Right hindlimb (tissue), 1 donor: ENCODE measurements around the gene PRELID3B.

Experiments
- DNase-seq: peaks from one replicate; pipeline ENCODE4 v3.0.0-alpha.2; 2018

The PRELID3B gene

DNA sequence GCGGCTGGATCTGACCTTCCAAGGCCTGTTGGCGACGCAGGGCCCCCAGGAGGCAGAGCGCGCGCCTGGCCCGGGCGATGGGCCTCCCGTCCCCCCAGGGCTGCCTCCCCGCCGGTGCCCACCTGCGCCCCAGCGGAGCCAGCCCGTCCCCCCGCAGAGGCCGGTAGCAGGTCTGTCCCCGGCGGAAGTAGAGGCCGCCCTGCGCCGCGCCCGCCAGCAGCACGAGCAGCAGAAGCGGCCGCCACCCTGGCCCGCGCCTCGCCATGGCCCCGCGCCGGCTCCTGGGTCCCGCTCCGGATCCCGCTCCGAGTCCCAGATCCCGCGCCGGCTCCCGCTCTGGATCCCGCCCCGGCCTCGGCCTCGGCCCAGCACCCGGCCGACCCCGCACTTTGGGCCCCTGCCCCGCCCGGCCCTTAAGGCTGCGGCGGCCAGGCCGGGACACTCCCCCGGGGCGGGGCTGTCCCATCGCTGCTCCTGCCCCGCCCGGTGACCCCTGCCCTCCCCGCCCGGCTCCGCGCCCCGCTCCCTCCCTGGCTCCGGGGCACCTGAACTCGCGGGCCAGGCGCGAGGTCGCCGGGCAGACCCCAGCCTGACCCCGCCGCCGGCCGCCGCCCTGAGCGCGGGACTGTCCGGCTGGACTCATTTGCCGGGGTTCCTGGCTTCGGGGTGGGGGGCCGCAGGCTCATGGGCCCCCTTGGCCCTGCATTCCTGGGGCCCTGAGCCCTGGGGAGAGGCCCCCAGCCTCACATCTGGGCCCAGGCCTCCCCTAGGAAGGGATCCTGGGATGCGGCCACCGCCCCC, 35.5 kb downstream of the PRELID3B start, which contains the start of gene CTSZ:
TSS of gene CTSZ (minus strand) at position 391 of the 801 bp plus-strand sequence. CDS start at position 265, 126 bp downstream.
- peak; percentile 68 for DNase-seq

DNA sequence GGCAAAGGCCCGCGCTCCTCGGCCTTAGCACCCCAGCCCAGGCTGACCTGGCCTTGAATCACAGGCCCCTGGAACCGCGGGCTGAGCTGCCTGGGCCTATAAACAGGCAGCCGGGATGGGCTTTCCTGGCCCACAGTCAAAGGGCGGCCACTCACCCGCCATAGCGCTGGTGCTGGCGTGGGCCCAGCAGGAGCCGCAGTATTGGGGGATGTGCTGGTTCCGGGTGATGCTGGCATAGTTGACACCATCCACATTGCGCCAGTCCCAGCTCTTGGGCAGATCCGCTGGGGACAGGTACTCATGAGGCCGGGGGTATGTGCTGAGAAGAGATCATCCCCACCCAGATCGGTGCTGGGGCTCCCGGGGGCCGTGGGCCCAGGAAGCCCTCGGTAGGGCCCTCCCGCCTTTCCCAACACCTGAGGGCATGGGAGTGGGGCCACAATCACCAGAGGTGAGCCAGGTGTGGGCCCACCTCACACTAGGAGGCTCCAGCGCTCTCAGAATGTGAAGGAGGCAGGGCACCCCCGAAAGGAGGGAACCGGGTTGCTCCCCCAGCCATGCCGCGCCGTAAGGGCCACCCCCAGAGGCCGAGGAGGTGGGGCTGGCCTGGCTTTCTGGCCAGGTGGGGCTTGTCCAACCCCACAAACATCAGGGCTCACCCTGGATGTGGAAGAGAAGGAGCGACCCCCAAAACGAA, 36.3 kb downstream of the PRELID3B start:
- no peak for DNase-seq

DNA sequence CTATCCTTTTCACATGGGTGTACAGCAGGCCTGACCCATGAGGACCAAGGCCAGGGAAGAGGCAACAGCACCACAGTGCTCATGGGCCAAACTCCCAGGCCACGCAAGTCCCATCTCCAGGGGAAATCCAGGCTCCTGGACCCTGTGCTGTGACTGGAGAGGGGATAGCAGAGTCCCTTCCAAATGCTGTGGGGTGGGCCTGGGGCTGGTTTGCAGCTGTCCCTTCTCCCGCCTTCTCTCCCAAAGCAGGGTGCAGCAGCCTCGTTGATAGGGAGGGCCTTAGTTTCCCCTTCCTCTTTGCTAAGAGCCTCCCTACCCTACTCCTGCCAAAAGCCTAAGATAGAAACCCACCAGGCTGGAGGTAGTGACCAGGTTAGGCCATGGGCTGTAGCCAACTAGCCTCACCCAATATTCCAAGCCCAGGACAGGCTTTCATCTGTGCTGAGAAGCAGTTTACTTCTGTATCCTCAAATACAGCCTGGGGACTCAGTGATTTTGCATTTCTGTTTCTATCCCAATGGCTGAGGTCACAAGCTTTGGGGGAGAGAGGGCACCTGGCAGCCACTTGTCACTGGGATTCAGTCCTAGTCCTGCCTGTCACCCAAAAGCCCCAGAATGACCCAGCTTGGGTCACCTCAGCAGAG, 36.9 kb downstream of the PRELID3B start:
- DNase-seq = no peak

DNA sequence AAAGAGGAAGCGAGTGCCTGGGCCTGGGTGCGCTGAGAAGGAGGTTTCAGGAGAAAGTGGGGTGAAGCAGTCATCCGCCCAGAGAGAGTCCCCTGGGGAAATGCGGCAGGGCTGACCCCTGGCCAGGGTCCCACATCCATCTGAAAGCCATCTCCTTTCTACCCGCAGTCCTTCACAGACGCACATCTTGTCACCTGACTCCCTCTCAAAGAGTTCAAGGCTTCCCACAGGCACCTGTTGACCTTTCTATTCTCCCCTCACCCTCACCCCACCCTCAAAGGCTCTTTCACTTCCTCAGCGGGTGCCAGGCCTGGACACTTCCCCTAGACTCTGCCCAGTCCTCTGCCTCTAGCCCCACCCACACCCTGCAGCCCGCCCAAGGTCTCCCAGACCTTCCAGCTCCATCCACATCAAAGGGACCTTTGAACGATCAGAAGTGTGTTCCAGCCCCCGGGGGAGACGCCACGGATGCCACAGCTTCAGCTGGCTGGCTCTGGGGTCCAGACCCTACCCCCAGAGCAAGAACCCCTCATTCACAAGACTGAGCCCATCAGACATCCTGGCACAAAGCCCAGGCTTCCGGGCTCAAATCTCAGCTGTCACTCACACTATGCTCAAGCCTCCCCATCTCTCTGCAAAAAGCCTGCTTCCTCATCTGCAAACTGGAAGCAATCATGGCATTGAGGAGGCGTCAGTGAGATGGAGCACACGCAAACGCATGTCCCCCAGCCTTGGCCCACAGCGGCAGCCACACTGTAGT, 37.6 kb downstream of the PRELID3B start:
- DNase-seq = no peak

DNA sequence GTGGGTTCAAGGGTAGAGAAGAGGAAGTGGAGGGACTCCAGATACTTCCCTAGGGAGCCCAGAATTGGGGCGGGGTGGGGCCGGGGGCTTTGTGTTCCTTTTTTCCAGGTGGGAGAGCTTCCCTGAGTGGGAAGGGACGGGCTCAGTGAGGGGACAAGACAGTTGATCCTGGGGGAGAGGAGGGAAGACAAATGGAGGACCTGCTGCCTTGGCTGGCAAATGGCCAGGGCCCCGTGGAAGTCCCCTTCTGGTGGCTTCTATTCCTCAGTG, 38.2 kb downstream of the PRELID3B start:
- DNase-seq = no peak

DNA sequence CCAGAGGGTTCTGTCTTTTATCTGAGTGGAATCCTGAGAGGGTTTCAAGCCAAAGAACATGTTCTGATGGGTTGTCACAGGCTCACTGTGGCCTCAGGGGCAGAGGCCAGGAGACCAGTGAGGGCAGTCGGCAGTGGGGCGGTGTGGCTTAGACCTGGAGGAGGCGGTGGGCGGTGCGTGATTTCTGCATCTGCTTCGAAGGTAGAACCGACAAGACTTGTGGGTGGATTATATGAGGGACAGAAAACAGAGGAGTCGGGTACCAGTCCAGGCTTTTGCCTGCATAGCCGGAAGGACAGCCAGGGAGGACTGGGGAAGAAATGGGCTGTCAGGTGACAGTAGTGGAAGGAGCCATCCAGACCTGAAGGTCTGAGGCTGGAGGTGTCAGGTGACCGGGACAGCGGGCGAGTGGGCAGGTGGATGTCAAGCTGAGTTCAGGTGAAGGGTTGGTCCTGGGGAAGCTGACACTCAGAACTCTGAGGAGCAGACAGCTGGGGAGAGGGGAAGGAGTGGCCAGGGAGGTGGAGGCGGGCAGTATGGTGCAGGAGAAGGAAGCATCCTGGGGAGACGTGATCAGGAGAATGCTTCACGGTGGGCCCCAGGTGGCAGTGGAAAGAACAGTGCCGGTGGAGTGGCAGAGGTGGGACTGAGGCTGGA, 38.6 kb downstream of the PRELID3B start:
- no peak for DNase-seq

DNA sequence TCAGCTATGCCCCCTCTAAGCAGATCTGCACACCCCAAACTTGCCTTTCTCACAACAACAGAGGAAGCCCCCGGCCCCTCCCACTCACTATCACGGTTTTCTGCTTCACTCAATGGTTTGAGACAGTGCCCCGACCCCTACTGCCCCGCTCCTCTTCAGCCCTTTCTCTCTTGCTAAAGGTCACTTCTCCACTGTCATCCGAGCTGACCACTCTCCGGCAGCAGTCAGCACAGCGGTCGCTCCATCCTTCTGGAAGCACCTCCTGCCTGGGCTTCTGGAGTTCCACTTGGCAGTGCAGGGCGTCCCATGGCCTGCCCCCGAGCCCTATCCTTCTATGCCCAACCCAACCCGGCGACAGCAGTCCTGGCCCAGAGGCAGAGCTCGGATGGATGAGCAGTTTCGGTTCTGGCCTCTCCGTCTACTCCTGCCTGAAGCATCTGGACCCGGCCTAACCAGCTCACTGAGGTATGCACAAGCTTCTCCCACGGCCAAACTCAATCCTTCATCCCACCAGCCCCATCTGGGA, 39.6 kb downstream of the PRELID3B start:
- DNase-seq = no peak

DNA sequence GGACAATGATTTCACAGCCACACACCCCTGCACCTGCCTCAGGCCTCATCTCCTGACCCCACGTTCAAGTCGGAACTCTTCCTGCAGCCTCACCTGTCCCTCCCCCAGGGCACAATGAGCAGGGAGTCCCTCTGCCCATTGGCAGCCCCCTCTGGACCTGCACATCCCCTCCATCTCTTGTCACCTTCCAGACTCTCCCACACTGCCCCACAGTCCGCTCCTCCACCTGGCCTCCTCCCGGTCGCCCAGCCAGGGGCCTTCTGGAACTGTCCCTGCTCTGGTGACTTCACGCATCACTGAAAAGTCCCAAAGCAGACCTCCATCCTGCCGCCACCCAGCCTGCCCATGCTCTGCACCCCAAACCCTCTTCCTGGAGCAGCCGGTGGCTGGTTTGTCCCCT, 40.2 kb downstream of the PRELID3B start:
- DNase-seq = no peak

DNA sequence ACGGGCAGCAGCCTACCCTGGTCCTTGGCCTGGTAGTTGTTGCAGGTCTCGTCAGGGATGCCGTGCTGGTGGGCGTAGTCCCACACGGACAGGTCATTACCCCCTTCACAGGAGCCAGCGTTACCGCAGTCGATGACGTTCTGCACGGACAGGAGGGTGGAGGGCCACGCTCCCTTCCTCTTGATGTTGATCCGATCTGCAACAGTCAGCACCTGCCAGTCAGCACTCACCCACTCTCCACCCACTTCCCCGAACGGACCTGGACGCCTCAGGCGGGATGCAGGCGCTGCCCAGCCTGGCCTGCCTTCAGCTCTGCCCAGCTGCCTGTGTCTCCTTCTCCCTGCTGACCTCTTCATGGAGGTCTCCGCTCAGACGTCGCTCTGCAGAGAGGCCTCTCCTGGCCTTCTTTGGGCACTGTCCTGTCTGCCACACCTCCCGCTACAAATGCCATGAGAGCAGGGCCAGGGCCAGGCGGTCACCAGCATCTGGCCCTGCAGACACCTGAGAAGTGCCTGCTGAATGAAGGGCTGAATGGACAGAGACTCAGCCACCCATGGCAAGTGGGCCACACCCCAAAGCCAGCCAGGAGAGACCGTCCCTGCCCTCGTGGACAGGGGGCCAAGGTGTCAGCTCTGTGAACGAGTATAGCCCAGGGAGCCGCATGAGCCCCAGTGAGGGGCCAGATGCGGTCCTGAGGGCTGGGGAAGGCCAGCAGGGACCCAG, 41.0 kb downstream of the PRELID3B start:
- peak; percentile 8 for DNase-seq

DNA sequence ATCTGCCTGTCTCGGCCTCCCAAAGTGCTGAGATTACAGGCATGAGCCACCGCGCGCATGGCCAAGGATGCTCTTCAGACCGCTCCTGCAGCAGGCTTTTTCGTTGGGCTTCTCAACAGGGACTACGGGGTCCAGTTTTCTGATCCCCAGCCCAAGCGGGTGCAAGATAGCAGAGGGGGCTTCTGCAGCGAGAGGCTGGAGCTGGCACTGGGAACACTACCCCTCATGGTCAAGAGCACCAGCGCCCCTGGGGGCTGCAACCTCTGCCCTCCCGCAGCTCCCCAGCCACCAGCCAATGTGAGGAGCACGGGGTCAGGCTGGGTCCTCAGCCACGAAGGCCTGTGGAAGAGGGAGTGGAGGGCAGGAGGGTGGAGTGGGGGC, 41.5 kb downstream of the PRELID3B start:
- DNase-seq = no peak

DNA sequence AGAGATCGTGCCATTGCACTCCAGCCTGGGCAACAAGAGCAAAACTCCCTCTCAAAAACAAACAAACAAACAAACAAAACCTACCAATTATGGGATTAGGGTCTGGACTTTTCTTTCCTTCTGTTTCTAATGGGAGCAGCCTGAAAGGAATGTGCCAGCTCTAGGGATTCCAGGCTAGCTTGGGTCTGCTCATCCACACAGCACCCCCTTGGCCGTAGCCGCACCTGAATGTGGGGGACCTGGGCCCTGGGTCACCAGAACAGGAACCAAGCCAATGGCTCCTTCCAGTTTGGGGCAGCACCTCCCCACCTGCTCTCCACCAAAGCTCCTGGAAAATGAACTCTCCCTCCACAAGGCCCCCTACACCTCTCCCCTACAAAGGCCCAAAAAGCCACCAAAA, 42.3 kb downstream of the PRELID3B start:
- peak; percentile 5 for DNase-seq

DNA sequence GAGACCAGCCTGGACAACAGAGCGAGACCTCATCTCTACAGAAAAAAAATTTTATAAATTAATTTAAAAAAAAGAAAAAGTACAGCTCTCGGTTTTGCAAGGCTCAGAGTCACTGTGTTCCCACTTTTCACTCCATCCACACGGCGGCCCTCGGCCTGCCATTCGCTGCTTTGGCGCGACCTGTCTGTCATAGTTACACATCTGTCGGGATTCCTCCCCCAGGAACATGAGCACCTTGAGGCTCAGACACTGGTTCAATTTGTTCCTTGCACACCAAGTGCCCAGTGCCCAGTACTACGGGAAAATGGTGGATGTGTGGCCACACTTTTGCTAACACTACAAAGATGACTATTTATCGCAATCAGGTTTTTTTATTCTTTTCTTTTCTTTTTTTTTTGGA, 43.9 kb downstream of the PRELID3B start:
- DNase-seq = no peak

DNA sequence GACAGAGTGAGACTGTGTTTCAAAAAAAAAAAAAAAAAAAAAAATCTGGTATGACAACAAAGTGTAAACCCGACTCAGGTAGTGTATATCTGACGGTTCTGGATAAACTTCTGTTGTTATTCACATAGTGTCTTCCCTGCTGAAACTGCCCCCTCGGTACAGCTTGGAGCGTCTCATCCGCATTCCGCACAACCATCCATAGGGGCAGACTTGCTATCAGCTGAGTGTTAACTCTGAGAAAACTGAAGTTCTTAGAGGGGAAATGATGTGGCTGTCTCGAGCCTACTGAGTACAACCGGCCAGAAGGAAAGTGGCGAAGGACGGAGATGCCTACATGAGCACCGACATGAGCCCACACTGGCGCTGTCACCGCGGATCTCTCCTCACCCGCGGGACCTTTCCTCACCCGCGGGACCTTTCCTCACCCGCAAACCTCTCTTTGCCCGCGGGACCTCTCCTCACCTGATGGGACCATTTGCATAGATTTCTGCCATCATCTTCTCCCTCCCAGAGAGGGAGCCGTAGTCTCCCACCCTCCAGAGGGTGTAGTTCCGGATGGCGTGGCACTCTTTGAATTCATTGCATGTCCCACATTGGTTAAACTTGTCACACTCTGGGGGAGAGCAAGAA, 45.3 kb downstream of the PRELID3B start:
- DNase-seq = no peak

DNA sequence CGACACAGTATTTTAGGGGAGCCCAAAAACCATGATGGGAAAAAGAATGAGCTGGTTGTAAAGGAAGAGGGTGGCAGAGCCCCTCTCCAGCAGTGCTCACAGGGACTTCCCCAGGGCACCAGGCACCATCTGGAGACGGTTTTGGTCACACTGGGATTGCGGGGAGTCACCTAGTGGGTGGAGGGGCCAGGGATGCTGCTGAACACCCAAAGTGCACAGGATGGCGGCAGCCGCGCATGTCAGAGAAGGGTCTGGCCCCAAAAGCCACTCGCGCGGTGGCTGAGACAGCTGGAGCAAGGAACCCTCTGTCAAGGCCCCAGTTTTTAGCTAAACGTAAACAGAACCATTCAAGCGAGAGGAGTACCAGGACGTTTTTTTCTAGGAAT, 46.4 kb downstream of the PRELID3B start:
- DNase-seq = no peak

DNA sequence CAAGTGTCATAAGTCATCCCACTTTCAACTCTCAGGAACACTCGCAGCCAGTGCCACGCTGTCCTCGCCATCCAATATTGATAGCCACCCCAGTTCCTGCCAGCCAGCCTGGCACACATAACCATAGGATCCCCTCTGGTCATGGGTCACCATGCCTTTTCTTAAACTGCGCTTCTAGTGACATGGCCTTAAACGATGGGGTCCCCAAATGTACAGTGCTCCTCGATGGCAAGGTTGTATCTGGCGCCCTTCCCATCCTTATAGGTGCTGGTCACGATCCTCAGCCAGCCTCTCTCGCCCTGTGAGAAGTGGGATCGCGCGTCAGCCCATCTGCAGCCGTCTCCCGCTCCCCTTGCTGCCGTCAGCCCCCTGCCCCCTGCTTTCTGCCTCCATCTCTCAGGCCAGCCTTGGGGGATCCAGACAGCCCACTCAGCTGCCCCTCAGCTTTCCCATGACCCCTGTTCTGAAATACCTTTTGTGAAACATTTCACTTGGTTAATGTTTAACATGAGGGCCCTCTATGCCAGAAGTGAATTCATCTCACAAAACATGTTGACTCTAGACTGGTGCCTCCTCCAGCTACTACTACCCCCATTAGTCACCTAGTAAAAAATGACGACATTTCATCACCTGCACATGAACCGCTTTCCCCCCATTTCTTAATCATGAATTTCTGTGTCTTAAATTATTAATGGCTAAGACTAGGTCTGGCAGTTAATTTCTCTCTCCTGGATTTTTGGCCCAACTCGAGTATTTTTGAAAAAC, 46.9 kb downstream of the PRELID3B start:
- DNase-seq = no peak

DNA sequence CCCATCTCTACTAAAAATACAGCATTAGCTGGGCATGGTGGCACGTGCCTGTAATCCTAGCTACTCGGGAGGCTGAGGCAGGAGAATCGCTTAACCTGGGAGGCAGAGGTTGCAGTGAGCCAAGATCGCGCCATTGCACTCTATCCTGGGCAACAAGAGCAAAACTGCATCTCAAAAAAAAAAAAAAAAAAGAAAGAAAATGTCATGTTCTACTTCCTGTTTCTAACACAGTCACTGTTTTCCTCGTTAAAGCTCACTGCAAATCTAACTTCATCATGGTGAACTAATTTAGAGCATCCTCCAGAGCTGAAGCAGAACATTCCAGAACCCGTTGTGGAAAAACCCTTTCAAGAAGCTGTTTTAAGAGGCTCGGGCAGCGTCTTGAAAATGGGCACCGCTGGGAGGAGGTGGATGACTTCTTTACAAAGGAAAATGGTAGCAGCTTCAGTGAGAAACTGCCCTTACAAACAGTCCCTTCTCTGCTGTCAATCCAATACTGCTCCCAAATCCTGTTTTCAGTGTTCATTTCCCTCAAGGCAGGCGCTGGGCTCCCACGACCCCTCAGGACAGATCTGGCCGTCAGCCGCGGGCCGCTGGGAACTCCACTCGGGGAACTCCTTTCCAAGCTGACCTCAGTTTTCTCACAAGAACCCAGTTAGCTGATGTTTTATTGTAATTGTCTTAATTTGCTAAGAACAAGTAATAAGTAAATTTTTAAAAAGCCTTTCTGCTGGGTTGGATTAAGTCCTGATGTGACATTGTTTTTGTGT, 48.0 kb downstream of the PRELID3B start:
- no peak for DNase-seq

DNA sequence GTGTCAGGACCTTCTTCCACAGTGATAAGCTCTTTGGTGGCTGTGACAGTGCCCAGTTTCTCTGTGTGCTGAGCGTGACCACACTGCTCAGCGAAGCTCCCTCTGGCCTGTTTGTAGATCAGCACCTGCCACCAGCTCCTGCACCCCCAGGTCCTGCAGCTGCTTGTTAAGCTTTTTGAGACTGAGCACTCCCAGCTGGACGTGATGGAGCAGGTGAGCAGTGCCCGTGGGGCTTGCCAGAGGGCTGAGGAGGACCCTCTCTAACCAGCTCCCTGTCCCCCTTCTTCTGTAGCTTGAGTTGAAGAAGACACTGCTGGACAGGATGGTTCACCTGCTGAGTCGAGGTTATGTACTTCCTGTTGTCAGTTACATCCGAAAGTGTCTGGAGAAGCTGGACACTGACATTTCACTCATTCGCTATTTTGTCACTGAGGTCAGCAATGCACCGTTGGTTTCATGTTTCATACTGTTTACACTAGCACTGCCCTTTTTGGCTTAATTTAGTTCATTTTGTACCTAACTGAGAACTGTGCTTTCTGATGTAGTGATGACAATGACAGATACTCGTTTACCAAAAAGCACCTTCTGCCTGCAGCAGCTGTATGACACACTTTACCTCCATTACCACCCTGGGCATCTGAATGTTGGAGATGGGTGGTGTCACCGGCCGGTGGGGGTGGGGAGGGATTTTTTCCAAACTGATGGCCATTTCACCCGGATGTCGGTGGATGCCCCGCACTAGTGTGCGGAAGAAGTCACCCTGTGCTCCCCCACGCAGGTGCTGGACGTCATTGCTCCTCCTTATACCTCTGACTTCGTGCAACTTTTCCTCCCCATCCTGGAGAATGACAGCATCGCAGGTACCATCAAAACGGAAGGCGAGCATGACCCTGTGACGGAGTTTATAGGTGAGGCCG, 49.0 kb downstream of the PRELID3B start:
- no peak for DNase-seq

DNA sequence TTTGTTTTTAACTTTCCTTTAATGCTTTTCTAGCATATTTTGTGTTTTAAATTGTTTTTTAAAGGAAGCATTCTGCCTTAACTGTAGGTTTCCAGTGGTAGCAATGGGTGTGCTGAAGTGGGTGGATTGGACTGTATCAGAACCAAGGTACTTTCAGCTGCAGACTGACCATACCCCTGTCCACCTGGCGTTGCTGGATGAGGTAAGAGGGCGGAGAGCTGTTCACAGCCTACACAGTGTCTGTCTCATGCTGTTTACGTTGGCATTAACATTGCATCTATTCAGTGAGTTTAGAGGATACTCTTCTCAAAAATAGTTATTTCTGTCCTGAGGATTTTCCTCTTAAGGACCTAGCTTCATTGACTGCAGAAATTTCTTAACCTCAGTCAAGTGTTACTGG, 49.7 kb downstream of the PRELID3B start:
- no peak for DNase-seq

DNA sequence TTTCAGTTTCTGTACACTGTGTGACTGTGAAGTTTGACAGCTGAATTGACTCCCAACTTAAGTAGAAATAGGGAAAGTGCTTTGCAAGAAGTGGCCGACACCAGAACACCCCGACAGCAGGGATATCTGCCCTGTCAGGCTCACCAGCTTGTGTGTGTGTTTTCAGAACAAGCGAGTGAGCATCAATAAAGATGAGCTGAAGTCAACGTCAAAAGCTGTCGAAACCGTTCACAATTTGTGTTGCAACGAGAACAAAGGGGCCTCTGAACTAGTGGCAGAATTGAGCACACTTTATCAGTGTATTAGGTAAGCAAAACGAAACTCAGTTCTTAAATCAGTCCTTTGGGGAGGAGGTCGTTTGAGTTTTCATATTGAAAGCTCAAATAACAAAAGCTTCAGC, 50.9 kb downstream of the PRELID3B start:
- no peak for DNase-seq
